NCI-H82 (cell line): ENCODE measurements around the gene LRRC52.

ENCODE experiments used
- DNase-seq: peaks from one replicate; lab custom pipeline; 2025; lab: John Stamatoyannopoulos, UW

The LRRC52 gene

DNA sequence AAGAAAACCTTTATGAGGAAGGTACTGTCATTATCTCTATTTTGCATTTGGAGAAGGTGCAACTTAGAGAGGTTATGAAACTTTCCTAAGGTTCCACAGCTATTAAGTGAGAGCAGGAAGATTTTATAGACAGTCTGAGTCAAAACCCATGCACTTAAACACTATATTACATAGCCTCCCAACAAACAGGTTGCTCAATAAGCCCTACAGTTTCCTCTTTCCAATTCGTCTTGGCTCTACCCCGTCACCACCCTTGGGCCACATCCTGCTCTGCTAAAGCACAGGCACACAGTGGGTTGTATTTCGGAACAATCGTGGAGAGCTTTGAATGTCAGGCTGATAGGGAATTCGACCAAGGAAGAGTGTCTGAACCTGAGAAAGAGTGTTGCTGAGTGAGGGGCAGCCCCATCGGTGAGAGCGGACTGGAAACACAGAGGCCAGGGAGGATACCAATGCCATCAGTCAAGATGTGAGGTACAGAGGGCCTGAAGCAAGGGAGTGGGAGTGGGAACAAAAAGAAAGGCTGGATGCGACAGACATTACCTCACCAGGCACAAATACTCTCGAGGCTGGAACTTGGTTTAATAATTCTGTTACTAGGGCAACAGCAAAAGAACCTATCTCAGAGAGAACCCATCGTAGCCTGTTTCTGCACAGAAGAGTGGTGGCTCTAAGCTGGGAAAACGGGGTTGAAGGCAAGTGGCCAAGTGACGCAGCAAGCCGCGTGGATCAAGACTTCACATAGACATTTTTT lies 6.3 kb upstream of the LRRC52 start:
- no peak for DNase-seq

DNA sequence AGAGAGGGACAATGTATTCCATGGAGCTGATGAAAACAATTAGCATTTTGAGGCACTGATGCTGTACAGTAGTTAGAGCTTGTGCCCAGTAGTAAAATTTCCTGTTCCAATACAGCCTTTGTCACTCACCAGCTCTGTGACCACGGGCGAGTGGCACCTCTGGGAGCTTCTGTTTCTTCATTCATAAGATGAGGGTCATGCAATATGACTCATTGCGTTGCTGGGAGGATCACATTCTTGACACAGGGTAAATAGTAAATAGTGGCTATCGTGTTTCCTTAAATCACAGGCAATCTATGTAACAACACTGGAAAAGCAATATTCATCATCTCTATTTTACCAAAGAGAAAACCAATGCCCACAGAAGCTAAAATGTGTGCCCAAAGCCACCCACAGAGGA lies 4.5 kb upstream of the LRRC52 start:
- DNase-seq, result no peak

- DNase-seq, result no peak
Observed at GRCh38 chr1:165539908-165540307, 3.9 kb upstream of the LRRC52 start.

DNA sequence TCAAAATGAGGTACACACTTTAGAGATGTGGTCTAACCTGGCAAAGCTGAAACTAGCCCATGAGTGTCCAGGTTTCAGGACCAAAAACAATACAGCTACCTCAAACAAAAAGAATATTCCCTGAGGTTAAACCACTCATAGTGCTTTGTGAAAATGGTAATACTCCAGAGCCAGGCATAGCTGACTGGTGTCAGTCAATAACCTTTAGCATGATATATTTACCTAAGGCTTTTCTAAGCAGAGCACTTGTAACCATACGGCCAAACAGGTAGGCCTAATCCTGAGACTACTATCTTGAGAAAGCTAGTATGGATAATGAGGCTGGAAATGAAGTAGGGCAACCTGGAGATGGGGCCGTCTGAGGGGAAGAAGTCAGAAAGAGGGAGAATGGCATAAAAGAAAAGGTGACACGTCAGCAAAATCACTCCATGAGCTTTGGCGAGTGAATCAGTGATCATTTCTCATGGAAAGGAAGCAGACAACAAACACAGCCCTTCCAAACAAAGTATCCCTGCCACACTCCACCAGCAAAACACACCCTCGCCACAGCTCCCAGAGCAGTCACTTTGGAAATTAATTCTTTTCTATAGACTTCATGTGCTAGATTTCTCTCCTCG lies 1.7 kb upstream of the LRRC52 start:
- peak; percentile 31 for DNase-seq

GRCh38 chr1:165542647-165543046 lies 1.2 kb upstream of the LRRC52 start:
- peak; percentile 25 for DNase-seq

- no peak for DNase-seq
Observed at GRCh38 chr1:165544996-165545395, 1.2 kb downstream of the LRRC52 start.

- DNase-seq, result no peak
Observed at GRCh38 chr1:165545974-165546373, 2.2 kb downstream of the LRRC52 start.

DNA sequence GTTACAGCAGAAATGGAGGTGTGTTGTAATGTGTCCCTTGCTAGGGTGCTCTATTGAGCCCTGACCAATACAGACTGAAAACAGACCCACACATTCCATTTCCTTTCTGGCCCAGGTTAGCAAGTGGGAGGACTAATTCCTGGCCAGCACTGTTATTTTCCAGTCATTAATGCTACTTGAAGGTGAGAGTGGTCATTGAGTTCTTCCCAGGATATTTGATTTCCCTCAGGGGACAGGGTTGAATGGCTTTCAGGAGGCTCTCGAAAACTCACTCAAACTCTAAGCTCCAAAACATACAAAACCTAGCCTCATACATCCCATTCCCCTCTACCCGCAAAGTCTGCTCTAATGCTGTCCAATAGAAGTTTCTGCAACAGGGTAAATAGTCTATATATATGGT lies 6.2 kb downstream of the LRRC52 start:
- DNase-seq, result no peak

GRCh38 chr1:165551469-165551868 lies 7.7 kb downstream of the LRRC52 start:
- DNase-seq, result no peak

DNA sequence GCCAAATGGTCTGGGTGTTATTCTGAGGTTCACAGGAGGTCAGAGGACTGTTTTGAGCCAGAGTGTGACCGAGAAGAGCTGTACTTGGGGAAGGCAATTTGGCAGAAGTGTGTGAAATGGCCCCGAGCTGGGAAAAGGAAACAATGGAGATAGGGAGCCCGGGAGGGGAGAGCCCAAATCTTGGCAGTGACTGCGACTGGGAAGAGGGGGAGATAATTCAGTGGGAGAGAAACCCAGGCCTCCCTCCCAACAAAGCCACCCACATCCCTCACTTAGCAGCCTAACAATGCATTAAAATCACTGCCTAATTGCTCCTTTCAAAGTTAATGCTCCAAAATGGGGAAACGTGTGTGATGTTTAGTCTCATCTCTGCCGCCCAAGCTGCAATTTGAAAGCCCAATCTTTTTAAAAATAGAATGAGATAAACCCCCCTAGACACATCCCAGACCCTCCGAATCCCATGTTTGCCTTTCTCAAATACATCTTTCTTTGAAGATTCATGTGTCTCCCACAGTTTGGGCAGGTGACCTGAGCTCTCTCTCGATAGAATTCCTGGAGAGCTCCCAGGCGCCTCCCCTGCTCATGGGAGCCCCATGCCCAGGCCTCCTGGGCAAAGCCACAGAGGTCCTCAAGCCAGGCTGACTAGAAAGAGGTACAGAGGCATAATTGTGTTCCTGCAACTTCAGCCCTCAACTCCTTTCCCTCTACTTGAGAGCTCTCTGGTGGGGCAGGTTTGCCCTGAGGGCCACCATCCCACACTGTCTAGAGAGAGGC lies 17.3 kb downstream of the LRRC52 start:
- DNase-seq, result no peak

GRCh38 chr1:165562571-165562970 lies 18.8 kb downstream of the LRRC52 start:
- DNase-seq, result no peak

- DNase-seq, result no peak
Observed at GRCh38 chr1:165563551-165563950, 19.8 kb downstream of the LRRC52 start.

DNA sequence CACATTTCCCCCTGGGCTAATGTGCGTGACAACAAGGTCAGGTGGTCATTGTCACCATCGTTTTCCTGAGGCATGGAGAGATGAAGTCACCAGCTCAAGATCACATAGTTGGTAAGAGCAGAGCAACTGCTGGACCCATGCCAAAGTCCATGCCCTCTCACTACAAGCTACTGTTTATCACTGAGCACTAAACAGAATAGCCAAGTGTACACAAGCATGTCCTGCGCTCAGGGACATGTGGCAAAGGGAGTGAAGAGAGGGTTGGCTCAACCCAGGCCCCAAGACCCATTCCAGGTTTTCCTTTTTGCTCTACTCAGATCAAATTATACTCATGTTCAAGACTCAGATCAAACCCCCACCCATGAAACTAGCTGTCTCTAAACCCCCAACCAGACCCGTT lies 20.8 kb downstream of the LRRC52 start:
- peak; percentile 21 for DNase-seq

- no peak for DNase-seq
Observed at GRCh38 chr1:165565751-165566490, 22.1 kb downstream of the LRRC52 start.

DNA sequence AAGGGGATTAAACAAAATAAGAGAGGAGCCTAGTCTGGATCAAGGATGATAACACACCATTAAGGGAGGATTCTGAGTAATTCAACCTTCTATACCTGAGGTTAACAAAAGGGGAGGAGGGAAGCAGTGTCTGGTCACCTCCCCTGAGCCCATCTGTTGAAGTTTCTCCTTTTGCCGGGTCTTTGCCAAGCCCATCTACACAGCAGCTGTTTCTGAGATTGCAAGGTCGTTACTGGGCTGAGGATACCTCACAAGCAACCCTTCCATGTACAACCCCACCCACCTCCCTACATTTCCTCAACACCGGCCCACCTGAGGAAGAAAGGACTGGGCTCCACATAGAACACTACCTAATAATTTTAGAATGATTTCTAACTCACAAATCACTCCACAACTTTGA lies 26.3 kb downstream of the LRRC52 start:
- peak; percentile 99 for DNase-seq

DNA sequence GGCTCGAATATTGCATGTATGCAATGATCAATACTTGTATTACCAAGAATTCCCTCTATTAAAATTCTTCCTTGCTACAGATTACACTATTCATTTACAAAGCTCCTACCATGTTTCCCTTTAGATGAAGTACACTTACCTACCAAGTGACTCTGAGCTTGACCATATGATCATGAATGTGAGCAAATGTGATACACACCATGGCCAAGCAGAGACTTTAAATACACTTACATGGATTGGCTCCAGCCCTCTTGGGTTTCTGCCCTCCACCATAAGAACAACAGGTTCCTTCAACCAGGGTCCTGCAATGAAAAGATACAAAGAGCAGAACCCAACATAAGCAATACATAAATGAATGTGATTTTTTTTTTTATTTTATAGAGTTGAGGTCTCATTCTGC lies 30.0 kb downstream of the LRRC52 start:
- DNase-seq, result no peak

DNA sequence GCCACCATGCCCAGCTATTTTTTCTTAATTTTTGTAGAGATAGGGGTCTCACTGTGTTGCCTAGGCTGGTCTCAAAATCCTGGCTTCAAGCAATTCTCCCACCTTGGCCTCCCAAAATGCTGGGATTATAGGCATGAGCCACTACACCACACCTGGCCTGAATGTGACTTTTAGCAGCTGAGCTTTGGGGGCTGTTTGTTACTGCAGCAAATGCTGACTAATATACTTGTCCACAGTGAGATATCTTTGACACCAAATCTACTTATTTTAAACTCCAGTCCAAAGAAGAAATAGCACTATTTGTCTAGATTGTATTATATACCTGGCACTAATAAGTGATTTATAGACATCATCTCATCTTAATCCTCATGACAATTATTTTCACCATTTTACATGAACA lies 30.5 kb downstream of the LRRC52 start:
- no peak for DNase-seq

DNA sequence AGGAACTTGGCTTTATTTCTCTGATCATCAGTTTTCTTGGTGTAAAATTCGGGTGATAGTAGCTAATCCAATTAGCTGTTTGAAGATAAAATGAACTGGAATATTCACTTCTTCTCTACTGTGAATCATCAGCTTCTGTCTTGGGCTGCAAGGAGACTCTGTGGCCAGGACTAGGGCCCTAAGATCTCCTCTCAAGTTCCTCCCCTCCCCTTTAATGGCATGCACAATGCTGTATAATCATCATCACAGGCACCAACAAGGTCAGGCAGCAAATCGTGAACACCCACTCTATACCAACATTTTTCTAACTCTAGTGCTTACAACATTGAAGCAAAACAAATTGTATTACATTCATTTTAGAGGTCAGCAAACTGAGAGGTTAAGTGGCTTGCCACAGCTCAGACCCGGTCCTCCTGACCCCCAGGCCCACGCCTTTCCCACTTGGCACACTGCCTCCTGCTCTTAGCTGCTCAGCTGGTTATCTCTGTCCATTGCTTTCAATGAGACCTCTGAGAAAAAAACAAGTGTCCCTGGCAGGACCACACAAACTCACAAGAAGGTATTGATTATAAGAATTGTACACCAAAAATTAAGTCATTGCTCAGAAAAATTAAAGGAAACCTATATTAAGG lies 31.8 kb downstream of the LRRC52 start:
- no peak for DNase-seq

DNA sequence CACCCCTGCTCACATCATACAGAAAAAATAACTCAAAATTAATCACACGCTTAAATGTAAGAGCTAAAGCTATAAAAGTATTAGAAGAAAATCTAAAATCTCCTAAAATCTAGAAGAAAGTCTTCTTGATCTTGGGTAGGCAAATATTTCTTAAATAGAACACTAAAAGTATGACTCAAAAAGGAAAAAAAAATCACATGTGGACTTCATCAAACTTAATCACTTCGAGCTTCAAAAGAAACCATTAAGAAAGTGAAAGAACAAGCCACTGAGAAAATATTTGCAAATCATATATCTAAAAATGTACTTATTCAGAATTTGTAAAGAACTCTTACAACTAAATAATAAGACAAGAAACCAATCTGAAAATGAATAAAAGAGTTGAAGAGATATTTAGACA lies 32.7 kb downstream of the LRRC52 start:
- DNase-seq, result no peak

DNA sequence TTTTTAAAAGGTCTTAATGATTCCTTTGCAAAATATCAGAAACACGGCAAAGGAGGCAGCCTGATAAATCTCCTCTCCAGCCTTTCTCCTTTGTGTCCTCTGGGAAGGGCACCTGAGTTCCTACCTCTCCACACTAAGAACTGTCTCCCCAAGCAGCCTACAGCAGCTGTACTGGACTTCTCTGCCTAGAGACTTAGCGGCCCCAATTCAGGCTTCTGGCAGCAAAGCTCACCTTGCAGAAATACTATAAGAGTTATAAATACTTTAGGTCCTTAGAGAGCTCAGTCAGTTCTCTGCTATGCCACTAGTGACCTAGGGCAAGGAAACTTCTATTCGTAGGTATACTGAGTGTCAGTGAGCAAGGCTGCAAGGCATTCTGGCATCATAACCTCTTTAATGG lies 33.9 kb downstream of the LRRC52 start:
- peak; percentile 49 for DNase-seq

GRCh38 chr1:165580931-165581871 lies 37.4 kb downstream of the LRRC52 start:
- no peak for DNase-seq
